ENCODE results near the gene CEACAM3.

Gene CEACAM3

DNA sequence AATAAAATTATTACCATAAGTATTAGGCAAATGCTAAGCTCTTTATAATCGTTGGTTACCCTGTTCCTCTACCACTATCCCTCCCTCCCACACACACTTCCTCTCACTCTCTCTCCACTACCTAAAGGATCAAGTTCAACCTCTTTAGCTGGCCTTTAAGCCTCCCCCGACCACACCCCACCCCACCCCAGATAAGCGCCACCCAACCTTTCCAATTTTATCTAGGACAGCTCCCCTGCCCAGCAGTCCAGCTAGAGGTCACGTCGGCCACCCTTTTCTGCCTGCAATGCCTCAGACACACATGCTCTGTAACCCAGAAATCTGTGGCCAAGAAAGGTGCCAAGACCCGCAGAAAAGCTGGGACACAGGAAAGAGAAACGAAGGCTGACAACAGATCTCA is 47.0 kb downstream of the CEACAM3 start:
- DNase-seq (ENCODE audit: low read depth in 3 of 3, low spot score in 1 of 3): no peak

DNA sequence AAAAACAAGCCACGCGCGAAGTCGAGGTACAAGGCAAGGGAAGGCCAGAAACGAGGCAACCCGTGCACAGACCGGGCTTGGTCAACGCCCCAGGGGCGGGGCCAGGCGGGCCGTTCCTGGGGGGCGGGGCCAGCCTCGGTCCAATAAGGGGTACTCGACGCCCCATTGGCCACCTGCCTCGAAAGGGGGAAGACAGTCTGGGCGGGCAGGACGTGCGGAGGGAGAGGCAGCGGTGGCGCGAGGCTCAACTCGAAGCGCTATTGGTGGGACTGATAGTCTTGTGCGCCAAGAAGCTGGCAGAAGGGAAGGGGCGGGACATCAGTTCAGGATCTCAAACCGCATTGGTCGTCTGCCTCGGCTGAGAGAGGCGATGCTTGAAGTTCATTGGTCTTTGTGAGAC is 48.2 kb downstream of the CEACAM3 start, which contains the start of gene LYPD4:
Gene LYPD4, minus strand, starts transcription at position 83 of the 400 bp plus-strand sequence. CDS start 5,398 bp downstream, outside the sequence.
- no peak for DNase-seq (ENCODE audit: low read depth in 3 of 3, low spot score in 1 of 3)

DNA sequence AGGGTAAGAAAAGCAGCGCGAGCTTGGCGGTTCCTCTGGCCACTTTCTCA is 48.4 kb downstream of the CEACAM3 start, which contains the start of gene DMRTC2:
Gene DMRTC2, plus strand, starts transcription at position 42 of the 50 bp plus-strand sequence. CDS start 2,387 bp downstream, outside the sequence.
- DNase-seq (ENCODE audit: low read depth in 3 of 3, low spot score in 1 of 3): no peak

DNA sequence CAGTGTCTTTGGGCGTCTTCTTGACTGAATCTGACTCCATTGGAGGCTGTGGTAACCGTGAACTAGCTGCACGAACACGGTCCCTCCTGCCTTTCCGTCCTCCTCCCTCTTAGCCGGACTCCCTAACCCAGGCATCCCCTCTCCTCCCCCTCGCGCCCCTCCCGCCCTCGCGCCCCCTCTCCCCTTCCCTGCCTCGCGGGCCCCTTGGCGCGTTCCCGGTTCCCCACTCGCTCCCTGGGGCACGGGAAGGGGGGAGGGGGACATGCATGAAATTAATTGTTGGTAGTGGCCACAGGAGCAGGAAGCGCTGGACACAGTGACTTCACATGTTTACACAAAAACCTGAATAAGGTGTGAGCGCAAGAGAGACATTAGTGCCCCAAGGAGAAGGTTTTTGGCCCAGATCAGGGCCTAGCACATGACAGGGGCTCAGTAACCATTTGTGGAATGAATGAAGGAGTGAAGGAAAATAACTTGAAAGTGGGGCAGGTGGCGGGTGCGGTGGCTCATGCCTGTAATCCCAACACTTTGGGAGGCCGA is 48.7 kb downstream of the CEACAM3 start:
- no peak for DNase-seq (ENCODE audit: low read depth in 3 of 3, low spot score in 1 of 3)

DNA sequence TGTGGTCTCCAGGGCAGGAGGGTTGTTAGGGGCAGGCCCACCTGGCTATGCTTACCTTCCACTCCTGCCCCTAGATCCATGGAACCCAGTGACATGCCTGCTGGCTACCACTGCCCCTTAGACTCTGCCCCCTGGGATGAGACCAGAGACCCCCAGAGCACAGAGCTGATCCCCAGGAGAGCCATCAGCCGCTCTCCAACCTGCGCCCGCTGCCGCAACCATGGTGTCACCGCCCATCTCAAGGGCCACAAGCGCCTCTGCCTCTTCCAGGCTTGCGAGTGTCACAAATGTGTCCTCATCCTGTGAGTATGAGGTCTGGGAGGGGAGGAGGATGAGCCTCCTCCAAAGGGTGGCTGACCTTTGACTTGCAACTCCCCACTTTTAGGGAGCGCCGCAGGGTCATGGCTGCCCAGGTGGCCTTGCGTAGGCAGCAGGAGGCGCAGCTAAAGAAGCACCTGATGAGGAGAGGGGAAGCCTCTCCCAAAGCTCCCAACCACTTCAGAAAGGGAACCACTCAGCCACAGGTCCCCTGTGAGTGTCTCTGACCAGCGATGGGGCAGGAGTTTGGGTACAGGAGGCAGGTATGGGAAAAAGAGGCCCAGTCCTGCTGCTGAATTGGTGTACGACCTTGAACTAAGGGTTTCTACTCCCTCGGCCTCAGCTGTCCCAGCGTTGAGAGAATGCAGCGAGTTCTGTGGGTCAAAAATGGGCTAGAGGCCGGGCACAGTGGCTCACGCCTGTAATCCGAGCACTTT is 51.1 kb downstream of the CEACAM3 start:
- DNase-seq (ENCODE audit: low read depth in 3 of 3, low spot score in 1 of 3): no peak

DNA sequence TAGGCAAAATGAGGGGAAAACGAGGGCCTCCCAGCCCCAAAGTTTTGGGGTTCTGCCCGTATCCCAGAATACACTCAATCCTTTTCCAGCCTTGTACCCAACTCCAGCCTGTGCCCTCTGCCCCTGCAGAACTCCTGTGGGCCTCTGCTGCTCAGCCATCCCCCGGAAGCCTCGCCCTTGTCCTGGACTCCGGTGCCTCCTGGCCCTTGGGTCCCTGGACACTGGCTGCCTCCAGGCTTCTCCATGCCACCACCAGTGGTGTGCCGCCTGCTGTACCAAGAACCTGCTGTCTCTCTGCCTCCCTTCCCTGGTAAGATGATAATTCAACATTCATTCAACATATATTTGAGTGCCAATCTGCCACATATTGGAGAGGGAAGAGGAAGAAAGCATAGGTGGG is 52.3 kb downstream of the CEACAM3 start:
- DNase-seq (ENCODE audit: low read depth in 3 of 3, low spot score in 1 of 3): no peak

DNA sequence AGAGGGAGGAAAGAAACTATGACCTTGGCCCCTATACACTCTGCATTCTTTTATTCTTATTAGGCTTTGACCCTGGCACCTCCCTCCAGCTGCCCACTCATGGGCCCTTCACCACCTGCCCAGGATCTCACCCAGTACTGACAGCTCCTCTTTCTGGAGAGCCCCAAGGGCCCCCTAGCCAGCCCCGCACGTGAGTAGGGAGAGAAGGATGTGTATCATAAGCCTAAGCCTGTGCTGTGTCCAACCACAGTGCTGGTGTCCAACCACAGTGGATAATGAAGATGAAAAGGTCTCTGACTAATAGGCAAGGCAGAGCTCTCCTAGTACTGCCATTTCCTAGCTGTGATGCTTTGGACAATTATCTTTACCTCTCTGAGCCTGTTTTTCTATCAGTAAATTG is 52.7 kb downstream of the CEACAM3 start:
- DNase-seq (ENCODE audit: low read depth in 3 of 3, low spot score in 1 of 3): no peak

DNA sequence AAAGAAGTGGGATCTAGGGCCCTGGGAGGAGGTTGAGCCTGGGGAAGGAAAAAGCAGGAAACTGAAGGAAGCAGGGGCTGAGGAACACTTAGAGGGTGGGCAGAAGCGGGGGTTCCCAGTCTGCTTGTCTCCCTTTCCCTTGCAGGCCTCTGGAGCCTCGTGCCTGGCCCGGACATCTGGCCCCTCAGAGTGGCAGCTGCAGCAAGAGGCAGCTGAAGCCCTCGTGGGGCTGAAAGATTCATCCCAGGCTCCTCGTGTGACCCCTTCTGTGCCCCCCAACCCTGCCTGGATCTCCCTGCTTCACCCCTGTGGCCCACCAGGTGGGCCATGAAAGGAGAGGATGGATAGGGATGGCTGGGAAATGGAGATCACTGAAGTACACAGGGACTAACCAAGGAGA is 54.0 kb downstream of the CEACAM3 start:
- no peak for DNase-seq (ENCODE audit: low read depth in 3 of 3, low spot score in 1 of 3)

DNA sequence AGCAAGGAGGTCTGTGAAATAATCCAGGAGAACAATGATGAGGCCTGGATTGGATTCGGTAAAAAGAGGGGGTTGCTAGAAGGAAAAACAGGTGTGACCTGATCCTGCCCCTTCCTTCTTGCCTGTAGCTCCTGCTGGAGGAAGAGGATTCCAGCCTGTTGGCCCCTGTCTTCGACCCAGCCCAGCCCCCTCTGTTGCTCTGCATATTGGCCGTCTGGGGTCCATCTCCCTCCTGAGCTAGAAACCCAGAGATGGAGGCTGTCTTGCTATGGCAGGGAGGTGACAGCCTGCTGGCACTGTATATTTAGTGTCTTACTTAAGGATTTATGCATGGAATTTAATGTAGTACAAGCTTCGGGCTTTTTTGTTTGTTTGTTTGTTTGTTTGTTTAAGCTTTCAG is 55.1 kb downstream of the CEACAM3 start:
- DNase-seq (ENCODE audit: low read depth in 3 of 3, low spot score in 1 of 3): no peak

DNA sequence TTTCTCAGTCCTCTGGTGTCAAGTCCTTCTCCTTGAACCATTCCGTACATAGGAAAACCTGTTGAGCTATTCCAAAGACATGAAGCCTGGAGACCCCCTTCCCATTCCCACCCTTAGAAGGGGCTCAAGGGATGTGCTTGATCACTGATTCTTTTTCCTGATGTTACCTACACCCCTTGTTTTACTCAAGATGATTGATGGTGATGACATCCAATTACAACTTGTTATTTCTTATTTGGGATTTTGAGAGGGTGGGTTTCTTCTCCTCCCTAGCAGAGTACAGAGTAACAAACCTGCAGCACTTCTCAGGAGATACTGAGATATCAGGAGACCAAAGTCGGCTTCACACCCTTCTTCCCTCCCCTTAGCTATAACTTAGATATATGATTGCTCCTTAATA is 57.0 kb downstream of the CEACAM3 start:
- no peak for DNase-seq (ENCODE audit: low read depth in 3 of 3, low spot score in 1 of 3)

DNA sequence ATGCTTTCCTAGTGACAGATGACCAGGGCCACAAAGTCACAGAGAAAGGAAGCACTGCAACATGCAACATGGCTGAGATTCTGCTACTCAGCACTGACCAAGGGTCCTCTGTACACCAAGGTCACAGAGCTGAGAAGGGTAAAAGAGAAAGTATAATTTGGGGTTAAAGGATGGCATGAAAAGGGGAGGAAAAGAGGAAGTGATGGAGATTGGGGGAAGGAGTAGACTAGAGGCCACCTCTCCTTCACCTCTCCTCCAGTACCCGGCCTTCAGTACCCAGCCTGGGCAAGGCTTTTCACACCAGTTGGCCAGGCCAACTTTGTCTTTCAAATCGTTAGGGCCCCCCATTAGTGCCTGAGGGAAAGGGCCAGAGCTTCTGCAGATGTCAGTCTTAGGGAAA is 57.4 kb downstream of the CEACAM3 start:
- no peak for DNase-seq (ENCODE audit: low read depth in 3 of 3, low spot score in 1 of 3)

DNA sequence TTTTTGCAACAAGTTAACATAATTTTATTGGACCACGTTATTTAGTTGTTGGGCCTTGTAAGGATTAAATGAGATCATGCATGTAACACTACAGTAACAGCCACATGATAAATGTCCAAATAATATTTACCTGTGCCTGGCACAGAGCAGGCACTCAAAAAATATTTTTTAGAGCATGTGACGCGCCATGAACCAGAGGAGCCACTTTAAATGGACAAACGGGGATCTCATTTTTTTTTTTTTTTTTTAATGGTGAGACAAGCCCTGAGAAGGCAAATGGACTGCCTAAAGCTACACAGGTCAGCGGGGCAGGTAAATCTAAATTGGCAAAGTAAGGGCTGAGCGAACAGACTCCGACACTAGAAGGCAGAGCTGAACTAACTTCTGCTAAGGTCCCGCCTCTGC is 62.8 kb downstream of the CEACAM3 start:
- no peak for DNase-seq (ENCODE audit: low read depth in 3 of 3, low spot score in 1 of 3)

DNA sequence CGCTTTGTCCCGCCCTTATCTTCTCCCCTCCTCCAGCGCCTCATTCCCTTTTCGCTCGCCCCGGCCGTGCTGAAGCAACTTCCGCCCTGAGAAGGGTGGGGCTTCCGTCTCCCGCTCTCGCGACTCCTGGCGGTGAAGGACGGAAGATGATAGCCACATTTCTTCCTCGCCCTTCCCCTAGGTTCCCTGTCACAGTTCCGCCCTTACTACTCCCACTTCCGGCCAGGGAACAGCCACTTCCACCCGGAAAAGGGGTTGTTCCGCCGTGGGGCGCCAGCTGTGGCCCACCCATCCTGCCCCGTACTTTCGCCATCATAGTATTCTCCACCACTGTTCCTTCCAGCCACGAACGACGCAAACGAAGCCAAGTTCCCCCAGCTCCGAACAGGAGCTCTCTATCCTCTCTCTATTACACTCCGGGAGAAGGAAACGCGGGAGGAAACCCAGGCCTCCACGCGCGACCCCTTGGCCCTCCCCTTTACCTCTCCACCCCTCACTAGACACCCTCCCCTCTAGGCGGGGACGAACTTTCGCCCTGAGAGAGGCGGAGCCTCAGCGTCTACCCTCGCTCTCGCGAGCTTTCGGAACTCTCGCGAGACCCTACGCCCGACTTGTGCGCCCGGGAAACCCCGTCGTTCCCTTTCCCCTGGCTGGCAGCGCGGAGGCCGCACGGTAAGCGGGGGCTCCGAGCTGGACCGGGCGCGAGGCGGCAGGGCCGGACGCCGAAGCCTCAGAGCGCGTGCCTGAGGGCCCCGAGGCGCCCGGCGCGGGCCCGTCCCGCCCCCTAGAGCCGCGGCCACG is 63.4 kb downstream of the CEACAM3 start, which contains the start of gene RPS19:
Gene RPS19, plus strand, starts transcription at position 638 of the 801 bp plus-strand sequence. CDS start 520 bp downstream, outside the sequence.
- DNase-seq (ENCODE audit: low read depth in 3 of 3, low spot score in 1 of 3): peak; percentile 95 to 97 (median 96)

DNA sequence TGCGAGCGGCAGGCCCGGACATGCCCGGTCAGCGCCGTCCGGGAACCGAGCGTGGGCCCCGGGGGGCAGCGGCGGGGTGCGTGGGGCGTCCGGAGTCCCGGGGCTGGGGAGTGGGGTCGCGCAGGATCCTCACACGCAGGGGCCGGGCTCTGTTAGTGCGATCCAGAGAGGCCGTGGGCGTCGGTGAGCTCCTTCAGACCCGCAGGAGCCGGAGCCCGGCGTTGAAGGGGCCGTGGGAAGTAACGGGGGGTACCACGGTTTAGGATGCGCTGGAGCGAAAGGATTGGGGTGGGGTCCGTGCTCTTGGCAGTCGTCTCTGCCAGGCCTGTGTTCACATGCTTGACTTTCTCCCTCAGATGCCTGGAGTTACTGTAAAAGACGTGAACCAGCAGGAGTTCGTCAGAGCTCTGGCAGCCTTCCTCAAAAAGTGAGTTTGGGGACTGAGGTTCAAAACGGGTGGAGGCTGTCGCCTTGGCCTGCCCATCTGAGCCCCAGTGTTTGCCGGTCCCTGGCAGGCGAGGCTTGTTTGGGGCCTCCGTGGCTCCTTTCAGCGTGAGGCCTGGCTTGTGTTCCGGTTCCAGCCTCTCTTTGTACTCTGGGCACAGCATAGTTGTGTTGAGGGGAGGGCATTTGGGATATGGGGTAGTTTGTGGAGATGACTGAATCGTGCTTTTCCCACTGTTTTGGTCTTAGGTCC is 64.2 kb downstream of the CEACAM3 start:
- no peak for DNase-seq (ENCODE audit: low read depth in 3 of 3, low spot score in 1 of 3)
